ENCODE data around the gene DERL3.

DERL3 gene

DNA sequence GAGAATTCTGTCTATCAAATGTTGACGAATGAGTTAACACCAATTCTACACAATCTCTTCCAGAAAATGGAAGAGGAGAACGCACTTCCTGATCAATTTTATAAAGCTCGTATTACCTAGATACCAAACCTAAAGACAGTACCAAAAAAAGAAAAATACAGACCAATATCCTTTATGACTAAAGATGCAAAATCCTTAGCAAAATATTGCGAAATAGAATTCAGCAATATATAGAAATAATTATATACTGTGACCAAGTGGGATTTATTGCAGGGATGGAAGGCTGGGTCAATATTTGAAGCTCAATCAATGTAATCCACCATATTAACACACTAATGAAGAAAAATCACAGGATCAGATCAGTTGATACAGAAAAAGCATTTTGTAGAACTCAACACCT lies 26.4 kb downstream of the DERL3 start:
- TF ChIP-seq SIN3A (IDR thresholded peaks at IDR 0.05; ENCODE audit: borderline replicate concordance, insufficient read depth, low read length) (no peak), POLR2AphosphoS5 (IDR thresholded peaks at IDR 0.05; ENCODE audit: low read depth, low read length) (no peak), TAF1 (IDR thresholded peaks at IDR 0.05; ENCODE audit: borderline replicate concordance, insufficient read depth, low read length) (no peak), FOXP2 (optimal IDR thresholded peaks at IDR 0.05; ENCODE audit: borderline replicate concordance, extremely low read depth, extremely low read length, insufficient read depth) (no peak)
- TF ChIP-seq, protein P1, sequence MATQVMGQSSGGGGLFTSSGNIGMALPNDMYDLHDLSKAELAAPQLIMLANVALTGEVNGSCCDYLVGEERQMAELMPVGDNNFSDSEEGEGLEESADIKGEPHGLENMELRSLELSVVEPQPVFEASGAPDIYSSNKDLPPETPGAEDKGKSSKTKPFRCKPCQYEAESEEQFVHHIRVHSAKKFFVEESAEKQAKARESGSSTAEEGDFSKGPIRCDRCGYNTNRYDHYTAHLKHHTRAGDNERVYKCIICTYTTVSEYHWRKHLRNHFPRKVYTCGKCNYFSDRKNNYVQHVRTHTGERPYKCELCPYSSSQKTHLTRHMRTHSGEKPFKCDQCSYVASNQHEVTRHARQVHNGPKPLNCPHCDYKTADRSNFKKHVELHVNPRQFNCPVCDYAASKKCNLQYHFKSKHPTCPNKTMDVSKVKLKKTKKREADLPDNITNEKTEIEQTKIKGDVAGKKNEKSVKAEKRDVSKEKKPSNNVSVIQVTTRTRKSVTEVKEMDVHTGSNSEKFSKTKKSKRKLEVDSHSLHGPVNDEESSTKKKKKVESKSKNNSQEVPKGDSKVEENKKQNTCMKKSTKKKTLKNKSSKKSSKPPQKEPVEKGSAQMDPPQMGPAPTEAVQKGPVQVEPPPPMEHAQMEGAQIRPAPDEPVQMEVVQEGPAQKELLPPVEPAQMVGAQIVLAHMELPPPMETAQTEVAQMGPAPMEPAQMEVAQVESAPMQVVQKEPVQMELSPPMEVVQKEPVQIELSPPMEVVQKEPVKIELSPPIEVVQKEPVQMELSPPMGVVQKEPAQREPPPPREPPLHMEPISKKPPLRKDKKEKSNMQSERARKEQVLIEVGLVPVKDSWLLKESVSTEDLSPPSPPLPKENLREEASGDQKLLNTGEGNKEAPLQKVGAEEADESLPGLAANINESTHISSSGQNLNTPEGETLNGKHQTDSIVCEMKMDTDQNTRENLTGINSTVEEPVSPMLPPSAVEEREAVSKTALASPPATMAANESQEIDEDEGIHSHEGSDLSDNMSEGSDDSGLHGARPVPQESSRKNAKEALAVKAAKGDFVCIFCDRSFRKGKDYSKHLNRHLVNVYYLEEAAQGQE (IDR thresholded peaks at IDR 0.05; ENCODE audit: insufficient read depth in 1 of 2, low read depth in 2 of 2, low read length in 2 of 2) = no peak

DNA sequence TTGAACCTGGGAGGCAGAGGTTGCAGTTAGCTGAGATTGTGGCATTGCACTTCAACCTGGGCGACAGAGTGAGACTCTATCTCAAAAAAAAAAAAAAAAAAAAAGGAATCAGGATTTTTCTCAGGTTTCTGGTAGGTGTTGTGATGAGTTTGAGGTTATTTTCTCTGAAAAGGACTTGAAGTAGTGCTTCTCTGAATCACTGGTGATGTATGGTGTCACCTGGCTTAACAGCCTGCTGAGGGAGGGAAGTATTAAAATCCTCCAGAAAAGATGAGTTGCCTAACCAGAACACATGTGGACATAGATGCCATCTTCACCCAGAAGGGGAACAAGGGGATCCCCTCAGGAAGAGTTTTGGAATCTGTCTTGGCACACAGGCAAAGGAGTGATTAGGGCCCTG lies 32.0 kb downstream of the DERL3 start:
- TF ChIP-seq SIN3A (IDR thresholded peaks at IDR 0.05; ENCODE audit: borderline replicate concordance, insufficient read depth, low read length) (no peak), POLR2AphosphoS5 (IDR thresholded peaks at IDR 0.05; ENCODE audit: low read depth, low read length) (no peak), FOXP2 (optimal IDR thresholded peaks at IDR 0.05; ENCODE audit: borderline replicate concordance, extremely low read depth, extremely low read length, insufficient read depth) (no peak), TAF1 (IDR thresholded peaks at IDR 0.05; ENCODE audit: borderline replicate concordance, insufficient read depth, low read length) (no peak)
- TF ChIP-seq, protein P1 (IDR thresholded peaks at IDR 0.05; ENCODE audit: insufficient read depth in 1 of 2, low read depth in 2 of 2, low read length in 2 of 2) = no peak

DNA sequence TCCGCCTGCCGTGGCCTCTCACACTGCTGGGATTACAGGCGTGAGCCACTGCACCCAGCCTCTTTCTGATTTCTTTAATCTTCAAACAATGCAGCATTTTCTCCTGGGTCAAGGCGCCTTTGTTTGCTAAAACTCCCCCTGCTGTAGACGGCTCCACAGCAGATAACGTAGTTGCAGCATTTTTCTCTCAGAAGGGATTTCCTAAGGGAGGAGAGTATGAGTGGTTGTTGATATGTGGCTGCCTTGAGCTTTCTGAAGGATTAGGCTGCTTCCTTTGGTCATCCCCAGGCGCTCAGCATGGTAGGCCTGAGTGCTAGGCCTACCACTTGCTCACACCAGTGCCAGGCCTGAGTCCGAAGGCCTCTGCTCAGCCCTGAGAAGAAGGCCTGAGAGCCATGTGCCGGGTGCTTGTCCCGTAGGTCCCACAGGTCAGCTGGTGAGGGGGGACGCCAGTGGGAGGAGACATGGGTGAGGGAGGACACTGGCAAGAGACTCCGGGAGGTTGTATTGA lies 34.0 kb downstream of the DERL3 start:
- TF ChIP-seq TAF1 (IDR thresholded peaks at IDR 0.05; ENCODE audit: borderline replicate concordance, insufficient read depth, low read length) = no peak
- TF ChIP-seq, protein P1 (IDR thresholded peaks at IDR 0.05; ENCODE audit: insufficient read depth in 1 of 2, low read depth in 2 of 2, low read length in 2 of 2) = no peak
- no peak for TF ChIP-seq FOXP2 (optimal IDR thresholded peaks at IDR 0.05; ENCODE audit: borderline replicate concordance, extremely low read depth, extremely low read length, insufficient read depth)
- no peak for TF ChIP-seq POLR2AphosphoS5 (IDR thresholded peaks at IDR 0.05; ENCODE audit: low read depth, low read length)
- no peak for TF ChIP-seq SIN3A (IDR thresholded peaks at IDR 0.05; ENCODE audit: borderline replicate concordance, insufficient read depth, low read length)

DNA sequence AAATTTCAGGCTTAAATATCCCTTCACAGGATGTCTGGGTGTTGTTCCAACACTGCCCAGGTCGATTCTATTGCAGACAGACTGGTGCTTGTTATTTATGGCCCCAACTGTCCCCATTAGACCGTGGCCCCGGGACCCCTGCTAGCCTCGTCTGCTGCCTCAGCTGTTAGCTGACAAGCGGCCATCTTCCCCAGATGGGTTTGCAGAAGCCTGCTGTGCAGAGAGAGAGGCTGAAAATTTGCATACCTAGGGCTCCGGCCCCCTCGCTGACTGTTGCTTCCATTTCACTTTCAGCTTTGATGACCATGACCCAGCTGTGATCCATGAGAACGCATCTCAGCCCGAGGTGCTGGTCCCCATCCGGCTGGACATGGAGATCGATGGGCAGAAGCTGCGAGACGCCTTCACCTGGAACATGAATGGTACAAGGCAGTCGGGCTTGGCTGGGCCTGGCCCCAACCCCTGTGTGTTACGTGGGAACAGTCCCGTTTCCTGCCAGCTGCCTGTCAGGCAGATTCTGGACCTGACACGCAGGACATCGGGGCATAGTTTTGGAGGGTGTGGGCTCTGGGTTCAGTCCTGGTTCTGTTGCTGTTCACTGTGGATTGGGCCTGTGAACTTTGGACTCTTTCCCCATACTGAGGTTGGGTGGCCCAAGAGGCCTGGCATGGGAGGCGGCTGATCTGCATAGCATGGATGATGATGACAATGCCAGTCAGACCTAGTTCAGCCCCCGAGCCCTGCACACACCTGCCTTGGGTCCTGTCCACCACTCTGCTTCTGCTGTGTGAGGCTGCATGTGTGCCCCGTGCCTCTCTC lies 35.6 kb downstream of the DERL3 start:
- TF ChIP-seq POLR2AphosphoS5 (IDR thresholded peaks at IDR 0.05; ENCODE audit: low read depth, low read length) (no peak), SIN3A (IDR thresholded peaks at IDR 0.05; ENCODE audit: borderline replicate concordance, insufficient read depth, low read length) (no peak), FOXP2 (optimal IDR thresholded peaks at IDR 0.05; ENCODE audit: borderline replicate concordance, extremely low read depth, extremely low read length, insufficient read depth) (no peak), TAF1 (IDR thresholded peaks at IDR 0.05; ENCODE audit: borderline replicate concordance, insufficient read depth, low read length) (no peak)
- TF ChIP-seq, protein P1 (IDR thresholded peaks at IDR 0.05; ENCODE audit: insufficient read depth in 1 of 2, low read depth in 2 of 2, low read length in 2 of 2) = no peak
